Stimulated activated CD4-positive, alpha-beta T cell treated with anti-CD3 and anti-CD28 coated beads, Interleukin-2, amount 100 ng/mL, for 48 hours (primary cell): Measurements from ENCODE around the gene CST6.
A peak's percentile ranks its signal among the peaks of the same experiment; 100 is the strongest.
"Not testable (repeated sequence)": the region's sequence is repeated elsewhere in the genome, so short reads cannot be mapped to it uniquely, and the experiment has no call there.

Source experiments
- DNase-seq, 2 donors: peaks; one replicate each; pipeline ENCODE4 v3.0.0-alpha.2; 2020

Gene CST6

DNA sequence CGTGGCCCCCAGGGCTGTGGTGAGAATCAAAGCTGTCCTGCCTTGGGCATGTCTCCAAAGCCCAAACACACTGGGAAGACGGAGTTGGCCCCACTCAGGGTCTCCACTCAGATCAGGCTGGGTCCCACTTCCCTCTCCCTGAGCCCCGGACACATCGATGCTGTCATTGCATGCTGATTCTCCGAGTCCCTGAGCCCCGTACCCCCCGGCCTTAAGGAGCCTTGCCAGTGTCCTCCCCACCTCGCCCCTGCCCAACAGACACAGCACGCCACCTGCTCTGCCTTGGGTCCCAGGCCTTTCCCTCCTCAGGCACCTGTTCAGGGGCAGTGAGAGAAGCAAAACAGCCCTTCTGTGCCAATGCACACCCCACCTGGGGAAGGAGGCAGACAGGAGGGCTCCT, 24.5 kb upstream of the CST6 start:
- no peak for DNase-seq

DNA sequence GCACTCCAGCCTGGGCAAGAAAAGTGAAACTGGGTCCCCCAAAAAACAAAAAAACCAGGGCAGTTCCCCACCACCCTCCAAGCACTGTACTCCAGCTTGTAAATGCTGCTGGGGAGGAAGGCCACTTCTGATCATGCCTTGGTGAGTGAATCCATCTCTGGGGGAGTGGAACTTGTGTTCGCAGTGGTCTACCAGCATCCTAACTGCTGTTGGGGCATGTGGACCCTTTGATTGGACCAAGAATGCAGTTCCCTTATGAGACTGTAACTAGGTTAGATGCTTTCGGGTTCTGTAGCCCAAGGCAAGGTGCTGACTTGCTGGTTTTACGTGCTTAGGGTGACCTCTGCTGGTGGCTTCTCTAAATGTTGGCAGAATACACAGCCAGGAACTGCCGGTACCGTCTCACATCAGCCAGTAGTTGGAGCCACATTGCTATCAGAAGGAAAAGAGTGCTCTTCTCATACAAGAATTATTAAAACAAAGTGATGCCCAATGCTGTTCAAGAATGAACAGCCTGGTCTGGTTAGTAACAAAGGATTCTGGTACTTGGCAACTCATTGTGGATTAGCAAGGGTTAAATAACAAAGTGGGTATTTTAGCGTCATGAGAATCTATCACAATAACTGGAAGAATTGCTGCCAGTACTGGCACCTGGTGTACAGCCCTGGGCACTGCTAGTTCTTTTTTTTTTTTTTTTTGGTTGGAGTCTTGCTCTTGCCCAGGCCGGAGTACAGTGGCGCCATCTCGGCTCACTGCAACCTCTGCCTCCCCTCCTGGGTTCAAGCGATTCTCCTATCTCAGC, 22.8 kb upstream of the CST6 start:
- peak; percentile 88 to 92 for DNase-seq

DNA sequence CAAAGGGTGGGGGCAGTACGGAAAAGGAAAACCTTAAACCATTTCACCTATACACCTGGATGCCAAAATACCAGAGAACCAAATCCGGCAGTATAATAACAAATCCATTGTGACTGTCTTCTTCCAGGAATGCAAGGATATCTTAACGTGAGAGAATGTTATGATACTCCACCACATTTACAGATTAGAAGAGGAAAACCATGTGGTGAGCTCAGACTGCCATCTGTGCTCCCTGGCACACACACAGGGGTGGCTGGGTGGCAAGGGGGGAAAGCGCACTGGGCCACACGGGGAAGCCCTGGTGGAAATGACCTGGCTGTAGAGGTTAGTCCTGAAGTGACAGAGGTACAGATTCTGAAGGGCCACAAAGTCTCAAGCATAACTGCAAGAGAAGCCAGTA, 19.8 kb upstream of the CST6 start:
- no peak for DNase-seq

DNA sequence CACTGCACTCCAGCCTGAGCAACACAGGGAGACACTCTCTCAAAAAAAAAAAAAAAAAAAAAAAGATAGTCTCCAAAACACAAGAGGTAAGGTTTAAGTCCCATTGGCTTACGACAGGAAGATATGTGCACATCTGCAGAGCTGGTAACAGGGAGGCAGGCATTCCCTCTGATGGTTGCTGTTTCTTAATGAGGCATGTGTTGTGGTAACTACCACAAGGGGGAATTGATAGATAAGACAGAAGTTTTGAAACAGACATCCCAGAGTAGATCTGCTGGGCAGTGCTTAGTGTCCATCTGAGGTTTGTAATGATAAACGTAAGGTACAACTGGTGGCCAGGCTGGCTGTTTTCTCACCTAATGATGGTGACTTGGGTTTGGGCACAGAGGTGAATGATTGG, 14.5 kb upstream of the CST6 start:
- DNase-seq: no peak

DNA sequence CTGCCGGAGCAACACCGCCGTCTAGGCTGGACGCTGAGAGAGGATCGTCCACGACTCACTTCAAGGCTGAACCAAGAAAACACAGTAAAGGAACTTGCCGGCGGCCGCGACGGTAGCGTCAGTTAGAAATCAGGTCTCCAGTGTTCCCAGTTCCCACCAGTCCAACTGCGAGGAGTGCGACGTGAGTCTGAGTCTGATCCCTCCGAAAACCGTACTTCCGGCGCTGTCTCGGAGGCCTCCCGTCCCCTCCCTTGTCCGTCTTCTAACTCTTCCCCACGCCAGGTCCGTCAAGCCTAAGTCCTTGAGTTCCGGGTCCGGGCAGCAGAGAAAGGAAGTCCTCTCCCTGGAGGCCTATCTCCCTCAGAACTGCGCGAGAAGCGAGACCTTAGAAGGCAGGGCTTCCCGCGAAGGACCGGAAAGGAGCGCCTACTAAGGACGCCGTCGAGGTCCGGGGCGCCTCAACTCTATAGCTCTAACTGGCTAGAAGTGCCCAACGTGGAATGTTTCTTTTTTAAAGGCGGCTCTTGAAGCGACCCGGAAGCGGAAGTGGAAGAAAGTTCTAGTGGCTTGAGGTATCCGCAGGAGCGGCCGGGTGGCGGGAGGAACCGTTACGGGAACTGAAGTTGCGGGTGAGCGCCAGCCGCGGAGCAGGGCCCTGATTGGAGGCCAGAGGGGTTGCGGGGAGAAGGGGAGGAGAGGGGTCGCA, 9.7 kb upstream of the CST6 start, which contains the start of the genes BANF1 and EIF1AD:
Gene BANF1, plus strand, starts transcription at position 562 of the 706 bp plus-strand sequence. CDS start 748 bp downstream, outside the sequence.
Gene EIF1AD, minus strand, starts transcription at position 216 of the 706 bp plus-strand sequence. CDS start 1,768 bp downstream, outside the sequence.
- DNase-seq: peak; percentile 86 to 89

DNA sequence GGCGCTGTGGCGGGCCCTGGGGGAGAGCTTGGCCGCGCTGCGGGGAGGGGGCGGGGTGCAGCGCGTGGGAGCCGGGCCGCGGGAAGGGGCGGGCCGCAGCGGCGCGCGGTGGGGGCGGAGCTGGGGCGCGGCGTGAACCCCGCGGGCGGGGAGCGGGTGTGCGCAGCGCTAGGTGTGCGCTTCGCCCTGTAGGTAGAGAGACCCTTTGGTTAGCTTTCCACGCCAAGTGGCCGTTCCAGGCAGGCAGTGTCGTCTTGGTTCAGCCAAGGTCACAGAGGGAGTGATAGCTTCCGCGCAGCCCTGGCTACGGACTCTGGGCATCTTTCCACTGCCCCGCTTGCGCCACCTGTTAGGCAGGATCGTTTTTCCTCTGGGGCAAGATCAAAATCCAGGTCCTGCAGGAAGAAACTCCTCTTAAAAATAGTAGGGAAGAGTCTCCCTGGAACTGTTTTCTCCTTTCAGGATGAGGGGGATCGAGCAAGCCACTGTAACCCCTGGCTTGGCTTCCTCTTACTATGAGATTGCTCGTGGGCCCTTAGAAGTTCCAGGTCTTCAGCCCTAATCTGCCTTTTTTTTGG, 9.1 kb upstream of the CST6 start:
- DNase-seq: no peak

DNA sequence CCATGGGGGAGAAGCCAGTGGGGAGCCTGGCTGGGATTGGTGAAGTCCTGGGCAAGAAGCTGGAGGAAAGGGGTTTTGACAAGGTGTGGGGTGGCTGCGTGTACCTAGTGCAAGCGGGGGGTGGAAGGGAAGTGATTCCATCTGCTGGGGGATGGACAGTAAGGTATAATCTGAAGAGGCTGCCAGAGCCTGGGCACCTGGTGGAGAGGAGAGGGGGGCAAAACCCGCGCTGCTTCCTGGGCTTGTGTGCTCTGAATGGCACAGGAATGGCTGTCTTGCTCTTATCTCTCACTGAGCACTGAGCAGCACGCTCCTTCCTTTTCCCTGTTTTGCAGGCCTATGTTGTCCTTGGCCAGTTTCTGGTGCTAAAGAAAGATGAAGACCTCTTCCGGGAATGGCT, 8.5 kb upstream of the CST6 start:
- no peak for DNase-seq

DNA sequence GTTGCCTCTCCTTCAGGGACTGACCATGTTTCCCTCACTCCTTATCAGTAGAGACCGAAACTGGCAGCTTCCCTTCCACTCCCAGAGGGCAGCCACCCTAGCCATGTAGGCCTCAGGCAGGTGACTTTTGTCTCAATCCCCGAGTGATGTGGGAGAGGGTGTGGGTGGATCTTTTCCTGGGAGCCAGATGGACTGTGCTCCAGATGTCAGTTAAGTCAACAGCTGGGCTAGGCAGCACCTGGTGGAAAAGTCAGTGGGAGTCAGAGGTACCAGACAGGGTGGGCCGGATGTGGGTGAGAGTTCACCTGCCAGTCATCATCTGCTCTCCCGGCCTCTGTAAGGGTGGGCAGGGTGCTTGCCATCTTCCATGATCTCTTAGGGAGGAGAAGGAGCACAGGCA, 7.6 kb upstream of the CST6 start:
- no peak for DNase-seq

DNA sequence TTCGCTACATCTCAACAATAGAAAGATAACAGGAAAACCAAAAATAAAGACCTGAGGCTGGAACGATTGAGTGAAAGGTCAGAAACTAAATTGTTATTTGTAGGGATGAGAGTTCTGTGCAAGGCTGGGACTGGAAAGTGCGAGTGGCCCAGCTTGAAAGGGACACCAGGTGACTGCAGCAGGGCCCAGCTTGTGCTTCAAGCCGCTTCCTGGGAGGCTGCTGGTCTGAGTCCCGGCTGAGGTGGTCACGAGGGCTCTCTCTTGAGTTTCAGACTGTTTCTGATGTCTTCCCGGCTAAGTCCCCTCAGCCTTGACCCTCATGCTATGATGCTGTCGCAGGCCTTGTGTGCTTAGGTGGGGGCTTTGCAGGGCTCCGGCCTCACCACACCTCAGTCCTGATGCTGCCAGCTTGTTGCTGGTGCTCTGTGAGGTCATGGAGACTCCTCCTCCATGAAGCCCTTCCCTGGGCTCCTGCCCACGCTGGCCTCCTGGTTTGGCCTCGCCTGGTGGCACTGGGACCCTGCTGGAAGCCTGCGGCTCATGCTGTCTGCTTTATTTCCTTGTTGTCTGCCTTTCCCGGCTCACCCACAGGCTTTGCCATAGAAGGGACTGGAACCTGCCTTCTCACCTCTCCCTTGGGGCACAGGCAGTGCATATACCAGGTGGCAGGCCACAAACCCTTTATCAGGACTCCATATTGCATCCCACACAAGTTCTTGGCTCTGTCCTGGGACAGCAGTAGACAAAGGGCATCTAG, 5.5 kb upstream of the CST6 start:
- DNase-seq: no peak

DNA sequence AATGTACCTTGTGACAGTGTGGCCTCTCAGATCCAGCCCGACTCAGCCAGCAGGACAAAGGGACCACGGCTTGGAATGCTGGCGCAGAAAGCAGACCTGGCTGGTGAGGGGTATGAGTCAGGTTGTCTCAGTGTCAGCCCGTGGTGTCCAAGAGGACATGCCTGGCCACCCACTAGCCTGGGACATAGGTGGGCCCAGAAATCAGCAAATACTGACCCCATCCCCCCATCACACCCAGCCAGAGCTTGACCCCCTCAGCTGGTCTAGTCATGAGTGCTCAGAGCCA, 5.0 kb upstream of the CST6 start:
- DNase-seq: no peak

DNA sequence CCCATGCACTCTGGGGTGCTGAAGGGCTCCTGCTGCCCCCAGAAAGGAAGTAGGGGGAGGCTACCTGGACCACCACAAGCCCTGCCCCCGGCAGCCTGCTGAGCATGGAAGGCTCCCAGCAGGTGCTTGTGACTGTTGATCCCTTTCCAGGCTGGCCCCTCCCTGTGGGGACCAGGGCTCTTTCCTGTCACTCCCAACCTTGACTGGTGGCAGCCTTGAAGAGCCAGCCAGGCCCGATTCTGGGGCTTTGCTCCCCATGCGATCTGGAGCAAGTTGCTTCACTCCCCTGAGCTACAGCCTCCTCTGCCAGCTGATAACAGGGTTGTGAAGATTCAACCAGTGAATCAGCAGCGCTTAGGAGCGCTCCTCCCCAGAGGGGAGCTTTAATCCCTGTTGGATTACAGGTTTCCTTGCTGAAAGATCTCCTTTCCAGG, 4.6 kb upstream of the CST6 start:
- DNase-seq: no peak

DNA sequence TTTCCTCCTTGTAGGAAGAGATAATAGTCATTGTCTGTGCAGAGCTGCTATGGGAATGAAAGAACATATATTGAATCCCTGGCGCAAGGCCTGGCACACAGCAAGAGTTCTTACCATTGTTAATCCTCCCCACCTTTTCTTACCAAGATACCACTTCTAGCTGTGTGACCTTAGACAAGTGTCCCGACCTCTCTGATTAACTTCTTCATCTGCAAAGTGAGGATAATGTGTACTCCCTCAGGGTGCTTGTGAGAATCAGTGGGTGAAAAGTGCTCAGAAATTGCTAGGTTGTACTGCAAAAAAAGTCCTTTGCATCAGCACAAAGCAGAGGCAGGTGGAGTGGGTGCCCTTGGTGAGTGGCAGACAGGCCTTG, 3.7 kb upstream of the CST6 start:
- no peak for DNase-seq

DNA sequence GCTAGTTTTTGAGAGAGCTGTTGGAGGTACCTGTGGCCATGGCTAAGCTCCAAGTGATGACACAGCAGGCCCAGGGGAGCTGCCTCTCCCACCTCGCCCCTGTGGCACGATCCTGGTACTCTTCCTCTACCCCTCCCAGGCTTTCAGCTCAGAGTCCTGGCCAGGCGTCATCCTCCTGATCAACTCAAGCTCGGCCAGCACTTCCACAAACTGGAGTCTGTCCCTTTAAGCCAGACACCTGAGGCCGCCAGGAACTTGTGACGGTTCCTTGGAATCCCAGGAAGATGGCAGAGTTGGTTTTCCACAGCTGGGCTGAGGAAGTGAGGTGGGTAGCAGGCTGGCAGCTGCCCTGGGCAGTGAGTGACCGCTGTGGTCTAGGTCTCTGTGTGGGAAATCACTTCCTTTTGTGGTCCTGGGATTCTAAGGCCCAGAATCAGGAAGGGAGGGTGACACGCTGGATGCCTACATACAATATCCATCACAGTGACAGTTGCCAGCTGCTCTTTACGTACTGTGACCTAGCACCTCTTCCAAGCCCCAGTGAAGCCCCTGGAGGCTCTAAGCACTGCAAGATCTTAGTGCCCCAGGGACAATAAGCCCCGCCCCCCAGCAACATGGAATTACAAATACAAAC, 3.2 kb upstream of the CST6 start:
- DNase-seq: no peak

DNA sequence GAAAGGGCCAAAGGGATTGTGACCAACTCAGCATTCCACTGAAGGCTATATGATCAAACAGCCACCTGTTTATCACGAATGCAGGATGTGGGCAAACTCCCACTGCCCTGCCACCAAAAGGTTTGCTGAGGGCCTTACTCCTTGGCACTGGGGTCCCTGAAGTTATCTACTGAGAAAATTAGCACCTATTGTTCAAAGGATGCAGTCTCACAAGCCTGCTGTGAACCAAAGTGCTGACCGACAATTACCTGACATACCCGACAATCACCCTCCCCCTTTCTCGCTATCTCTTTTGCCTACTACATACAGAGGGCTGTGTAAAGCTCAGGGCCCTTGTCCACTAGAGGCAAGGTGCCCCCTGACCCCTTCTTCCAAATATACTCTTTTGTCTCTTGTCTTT, 1.8 kb upstream of the CST6 start:
- DNase-seq: not testable (repeated sequence)

DNA sequence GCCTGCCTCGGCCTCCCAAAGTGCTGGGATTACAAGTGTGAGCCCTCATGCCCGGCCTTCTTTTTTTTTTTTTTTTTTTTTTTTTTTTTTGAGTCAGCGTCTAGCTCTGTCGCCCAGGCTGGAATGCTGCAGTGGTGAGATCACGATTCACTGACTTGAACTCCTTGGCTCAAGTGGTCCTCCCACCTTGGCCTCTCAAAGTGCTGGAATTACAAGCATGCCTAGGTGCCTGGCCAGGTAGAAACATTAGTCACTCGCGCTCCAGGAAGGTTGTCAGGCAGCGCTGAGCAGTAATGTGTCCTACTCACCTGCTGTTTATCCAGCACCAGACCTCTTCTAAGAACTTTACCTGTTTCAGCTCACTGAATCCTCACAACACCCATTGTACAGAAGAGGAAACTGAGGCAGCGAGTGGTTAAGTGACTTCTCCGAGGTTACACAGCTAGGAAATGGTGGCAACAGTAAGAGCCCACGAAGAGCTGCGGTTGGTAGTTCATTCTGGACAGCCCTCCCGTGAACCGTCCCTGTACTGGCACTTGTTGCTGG, 496 bp upstream of the CST6 start:
- DNase-seq: no peak

DNA sequence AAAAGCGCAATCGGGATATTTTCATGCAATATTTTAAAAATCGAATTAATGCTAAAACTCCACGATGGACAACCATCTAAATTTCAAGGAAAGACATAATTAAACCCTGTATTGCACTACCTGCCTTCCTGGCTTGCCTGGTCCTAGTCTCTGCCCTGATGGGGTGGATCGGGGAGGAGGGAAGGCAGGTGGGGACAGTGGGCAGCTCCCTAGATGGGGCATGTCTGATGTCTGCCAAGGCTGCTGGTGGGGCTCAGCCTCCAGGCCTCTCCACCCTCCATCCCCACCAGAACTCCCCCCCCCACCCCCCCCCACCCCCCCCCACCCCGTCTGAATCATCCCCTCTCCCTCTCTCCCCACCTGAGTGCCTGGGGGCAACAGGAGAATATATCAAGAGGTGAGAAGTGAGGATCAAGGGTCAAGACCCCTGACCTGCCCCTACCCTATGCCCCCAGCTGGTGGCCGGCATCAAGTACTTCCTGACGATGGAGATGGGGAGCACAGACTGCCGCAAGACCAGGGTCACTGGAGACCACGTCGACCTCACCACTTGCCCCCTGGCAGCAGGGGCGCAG, 650 bp downstream of the CST6 start:
- DNase-seq: no peak

DNA sequence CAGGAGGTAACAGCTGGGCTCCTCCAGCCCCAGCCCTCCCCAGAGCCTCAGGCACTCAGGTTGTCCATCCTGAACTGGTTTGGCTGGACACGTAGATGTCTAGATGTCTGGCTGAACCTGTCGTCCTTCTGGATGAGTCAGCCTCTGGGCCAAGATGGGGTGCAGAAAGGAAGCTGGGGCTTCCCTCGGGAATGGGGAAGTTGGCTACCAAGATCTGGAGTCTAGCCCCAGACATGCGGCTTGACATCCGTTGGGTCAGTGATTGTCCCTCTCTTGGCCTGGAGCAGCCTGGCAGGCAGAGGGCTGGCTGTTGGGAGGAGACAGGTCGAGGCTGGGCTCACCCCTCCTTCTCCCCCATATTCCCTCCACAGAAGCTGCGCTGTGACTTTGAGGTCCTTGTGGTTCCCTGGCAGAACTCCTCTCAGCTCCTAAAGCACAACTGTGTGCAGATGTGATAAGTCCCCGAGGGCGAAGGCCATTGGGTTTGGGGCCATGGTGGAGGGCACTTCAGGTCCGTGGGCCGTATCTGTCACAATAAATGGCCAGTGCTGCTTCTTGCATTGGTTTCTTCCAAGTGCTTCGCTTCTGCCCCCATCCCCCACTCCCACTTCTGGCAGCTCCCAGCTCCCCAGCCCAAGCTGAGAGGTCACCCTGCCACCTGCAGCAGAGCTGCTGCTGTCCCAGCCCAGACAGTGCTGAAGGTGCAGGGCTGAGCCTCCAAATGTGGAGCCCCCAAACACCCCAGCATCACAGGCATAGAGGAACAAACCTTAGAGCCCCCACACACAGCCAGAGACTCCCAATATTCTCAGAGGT, 1.3 kb downstream of the CST6 start:
- no peak for DNase-seq

DNA sequence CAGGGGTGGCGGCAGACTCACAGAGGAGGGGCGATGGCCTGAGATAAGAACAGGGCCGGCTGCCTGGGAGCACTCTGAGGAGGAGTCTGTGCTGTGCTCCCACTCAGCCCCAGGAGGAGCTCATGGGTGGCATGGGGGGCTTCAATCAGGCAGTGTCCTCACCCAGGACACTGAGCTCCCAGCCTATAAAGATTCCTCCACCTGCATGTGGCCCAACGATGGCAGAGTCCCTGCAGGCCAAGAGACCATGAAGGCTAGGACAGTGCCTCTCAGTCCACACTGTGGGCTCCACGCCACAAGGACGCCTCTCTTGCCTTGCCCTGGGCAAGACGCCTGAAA, 1.9 kb downstream of the CST6 start:
- DNase-seq: no peak

DNA sequence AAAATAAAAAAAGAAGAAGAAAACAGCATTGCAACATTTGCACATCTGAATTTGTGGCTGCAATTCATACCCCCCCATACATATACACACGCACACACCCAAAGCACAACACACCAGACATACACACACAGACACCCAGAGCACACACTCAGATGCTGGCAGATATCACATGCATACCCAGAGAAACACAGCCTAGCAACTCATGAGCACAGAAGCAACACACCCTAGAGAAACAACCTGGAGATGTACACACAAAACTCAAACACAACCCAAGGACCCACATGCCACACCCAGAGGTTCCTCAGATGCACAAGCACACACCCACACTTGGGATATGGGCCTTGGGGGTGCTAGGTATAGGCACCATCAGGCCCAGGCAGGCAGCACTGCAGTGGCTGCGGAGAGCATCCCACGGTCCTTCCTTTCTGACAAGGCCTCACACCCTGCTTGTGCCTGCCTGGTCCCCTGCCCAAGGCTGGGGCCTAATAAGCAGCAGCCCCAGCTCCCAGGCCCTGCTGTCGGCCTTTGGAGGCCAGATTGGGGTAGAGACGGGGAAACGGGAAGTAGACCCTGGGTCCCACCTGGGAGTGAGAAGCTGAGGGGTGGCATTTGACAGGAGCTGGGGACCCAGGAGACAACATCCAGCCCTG, 3.1 kb downstream of the CST6 start:
- DNase-seq: no peak

DNA sequence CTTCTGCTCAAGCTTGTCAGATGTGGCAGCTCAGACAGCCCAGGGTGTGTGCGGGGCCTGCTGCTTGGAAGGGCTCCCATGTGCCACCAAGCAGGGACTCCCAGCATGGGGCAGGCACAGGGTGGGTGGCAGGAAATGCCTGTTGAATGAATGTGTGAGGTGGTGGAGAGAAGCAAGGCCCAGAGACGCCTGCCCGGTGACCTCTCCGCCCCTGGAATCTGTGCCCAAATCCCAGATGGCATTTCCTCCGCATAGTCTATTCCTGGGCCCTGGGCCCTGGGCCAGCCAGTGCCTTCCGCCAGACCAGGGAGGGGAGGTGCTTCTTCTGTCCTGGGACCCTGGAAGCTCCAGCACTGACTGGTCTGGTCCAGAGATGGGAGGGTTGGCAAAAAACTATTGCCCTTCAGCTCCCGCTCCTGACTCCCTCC, 3.7 kb downstream of the CST6 start:
- DNase-seq: no peak
